Smooth muscle cell of the brain vasculature (primary cell): ENCODE measurements around the gene RNFT1.
"Not testable (repeated sequence)": the region's sequence is repeated elsewhere in the genome, so short reads cannot be mapped to it uniquely, and the experiment has no call there.

Experiments used
- DNase-seq: peaks from one replicate; pipeline ENCODE4 v3.0.0-alpha.2; 2012; ENCODE audit warnings: low read depth, low spot score

Gene RNFT1

GRCh38 chr17:59930121-59930520 lies 34.4 kb downstream of the RNFT1 start:
- DNase-seq, result not testable (repeated sequence)

- DNase-seq, result not testable (repeated sequence)
These were observed 43.9 kb downstream of the RNFT1 start for GRCh38 chr17:59920637-59921036.

- no peak for DNase-seq
These were observed 48.1 kb downstream of the RNFT1 start for GRCh38 chr17:59916446-59916845.

- no peak for DNase-seq
These were observed 50.2 kb downstream of the RNFT1 start for GRCh38 chr17:59914274-59914854.

GRCh38 chr17:59907467-59907866 lies 57.1 kb downstream of the RNFT1 start:
- DNase-seq, result no peak

GRCh38 chr17:59903455-59903854 lies 61.1 kb downstream of the RNFT1 start:
- no peak for DNase-seq
